GM18502 (cell line): ENCODE results near the gene MACROD2.

Experiments used
- ATAC-seq: cut with Tn5 transposase; IDR thresholded peaks from one replicate; pipeline ENCODE4 v1.9.1; 2021; ENCODE audit warnings: mild to moderate bottlenecking; ENCODE audit not compliant: unreplicated experiment, poor library complexity

Gene MACROD2

GRCh38 chr20:14820771-14821170 lies 825.5 kb downstream of the MACROD2 start:
- no peak for ATAC-seq

GRCh38 chr20:14821251-14821650 lies 825.9 kb downstream of the MACROD2 start:
- ATAC-seq: no peak

- ATAC-seq: no peak
Measured at GRCh38 chr20:14824996-14825395, 829.7 kb downstream of the MACROD2 start.

- ATAC-seq: no peak
Measured at GRCh38 chr20:14826543-14827313, 831.4 kb downstream of the MACROD2 start.

GRCh38 chr20:14828459-14828858 lies 833.1 kb downstream of the MACROD2 start:
- ATAC-seq: no peak

- peak; percentile 67 for ATAC-seq
Measured at GRCh38 chr20:14829906-14830305, 834.6 kb downstream of the MACROD2 start.

GRCh38 chr20:14830466-14830865 lies 835.1 kb downstream of the MACROD2 start:
- peak; percentile 79 for ATAC-seq

GRCh38 chr20:14830899-14831298 lies 835.6 kb downstream of the MACROD2 start:
- peak; percentile 27 for ATAC-seq

GRCh38 chr20:14832630-14833029 lies 837.3 kb downstream of the MACROD2 start:
- ATAC-seq: peak; percentile 69

GRCh38 chr20:14838663-14839628 lies 843.6 kb downstream of the MACROD2 start:
- peak; percentile 94 for ATAC-seq

GRCh38 chr20:14845199-14846160 lies 850.2 kb downstream of the MACROD2 start:
- no peak for ATAC-seq

- ATAC-seq: no peak
Measured at GRCh38 chr20:14848806-14849205, 853.5 kb downstream of the MACROD2 start.

- no peak for ATAC-seq
Measured at GRCh38 chr20:14853079-14853478, 857.8 kb downstream of the MACROD2 start.

- ATAC-seq: no peak
Measured at GRCh38 chr20:14855171-14855570, 859.9 kb downstream of the MACROD2 start.

GRCh38 chr20:14859627-14860026 lies 864.3 kb downstream of the MACROD2 start:
- ATAC-seq: no peak

- ATAC-seq: peak; percentile 74
Measured at GRCh38 chr20:14860410-14860814, 865.1 kb downstream of the MACROD2 start.

- no peak for ATAC-seq
Measured at GRCh38 chr20:14861028-14861699, 865.8 kb downstream of the MACROD2 start.

- peak; percentile 41 for ATAC-seq
Measured at GRCh38 chr20:14865169-14865568, 869.9 kb downstream of the MACROD2 start.

GRCh38 chr20:14865731-14866130 lies 870.4 kb downstream of the MACROD2 start:
- ATAC-seq: no peak
